HCEC 1CT (cell line): ENCODE measurements around the gene PSMA2.
"Not testable (repeated sequence)": the region's sequence is repeated elsewhere in the genome, so short reads cannot be mapped to it uniquely, and the experiment has no call there.

Experiments used
- DNase-seq: peaks from one replicate; pipeline ENCODE4 v3.0.0-alpha.2; 2017

The PSMA2 gene

GRCh38 chr7:42900842-42901241 is 31.1 kb downstream of the PSMA2 start:
- DNase-seq = no peak

- no peak for DNase-seq
Observed at GRCh38 chr7:42893346-42894240, 38.4 kb downstream of the PSMA2 start.

GRCh38 chr7:42886893-42887505 is 45.0 kb downstream of the PSMA2 start:
- no peak for DNase-seq

GRCh38 chr7:42886129-42886528 is 45.8 kb downstream of the PSMA2 start:
- DNase-seq = peak; percentile 22

GRCh38 chr7:42885183-42885582 is 46.8 kb downstream of the PSMA2 start:
- DNase-seq = not testable (repeated sequence)

DNA sequence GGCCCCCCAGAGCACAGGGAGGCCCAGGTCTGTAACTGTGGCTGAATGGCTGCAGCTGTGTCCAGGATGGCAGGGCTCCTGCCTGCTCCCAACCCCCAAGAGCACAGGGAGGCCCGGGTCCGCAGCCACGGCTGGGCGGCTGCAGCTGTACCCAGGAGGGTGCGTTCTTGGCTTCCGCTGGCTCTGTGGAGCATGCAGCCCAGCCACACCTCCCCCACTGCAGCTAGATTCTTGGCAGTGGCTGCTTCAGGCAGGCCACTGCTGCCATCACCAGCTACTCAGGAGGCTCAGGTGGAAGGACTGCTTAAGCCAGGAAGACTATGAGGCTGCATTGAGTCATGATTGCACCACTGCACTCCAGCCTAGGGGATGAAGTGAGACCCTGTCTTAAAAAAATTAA is 48.0 kb downstream of the PSMA2 start:
- DNase-seq = peak; percentile 6

DNA sequence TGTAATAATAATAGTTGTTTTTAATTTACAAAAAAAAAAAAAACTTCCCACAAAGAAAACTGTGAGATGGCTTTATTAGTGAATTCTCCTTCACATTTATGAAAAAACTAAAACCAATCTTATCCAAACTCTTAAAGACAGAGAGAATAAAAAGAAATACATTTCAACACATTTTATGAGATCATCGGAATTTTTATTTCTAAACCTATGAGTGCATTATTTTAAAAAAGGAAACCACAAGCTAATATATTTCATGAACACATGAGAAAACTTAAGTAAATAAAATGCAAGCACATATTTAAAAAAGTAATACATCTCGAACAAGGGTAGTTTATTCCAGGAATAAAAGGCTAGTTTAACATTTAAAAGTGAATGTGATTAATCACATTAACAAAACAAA is 51.6 kb downstream of the PSMA2 start:
- DNase-seq = peak; percentile 3

DNA sequence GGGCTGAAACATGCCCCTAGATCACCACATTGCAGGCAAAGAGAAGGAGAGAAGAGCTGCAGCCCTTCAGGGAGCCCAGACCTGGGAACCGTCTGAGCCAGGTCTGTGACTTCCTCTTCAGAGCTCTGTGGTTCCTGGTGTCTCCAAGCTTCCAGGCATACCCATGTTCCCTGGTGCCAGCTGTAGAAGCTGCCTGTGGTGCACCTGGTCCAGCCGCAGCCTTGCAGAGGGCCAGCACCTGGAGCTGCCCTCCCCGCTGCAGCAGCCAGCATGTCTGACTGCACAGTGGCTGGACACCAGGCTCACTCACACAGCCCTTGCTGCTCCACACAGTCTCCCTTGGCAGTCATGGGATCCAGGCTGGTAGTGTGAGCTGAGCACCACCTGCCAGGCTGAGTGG is 53.7 kb downstream of the PSMA2 start:
- no peak for DNase-seq

DNA sequence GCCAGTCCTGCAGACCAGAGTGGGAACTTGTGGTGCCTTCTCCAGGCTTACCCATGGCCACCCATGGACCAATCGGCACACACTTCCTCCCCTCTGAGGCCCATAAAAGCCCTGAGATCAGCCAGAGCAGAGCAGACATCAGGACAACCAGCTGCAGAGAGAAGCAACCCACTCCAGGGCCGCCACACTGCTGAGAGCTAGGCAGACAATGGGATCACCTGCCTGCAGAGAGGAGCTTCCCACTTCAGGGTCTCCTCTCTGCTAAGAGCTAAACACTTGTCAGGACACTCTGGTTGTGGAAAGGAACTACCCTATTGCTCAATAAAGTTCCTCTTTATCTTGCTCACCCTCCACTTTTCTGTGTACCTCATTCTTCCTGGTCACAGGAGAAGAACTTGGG is 54.1 kb downstream of the PSMA2 start:
- DNase-seq = no peak

- DNase-seq = peak; percentile 55
Observed at GRCh38 chr7:42876182-42877068, 55.5 kb downstream of the PSMA2 start.

GRCh38 chr7:42869131-42870020 is 62.6 kb downstream of the PSMA2 start:
- no peak for DNase-seq

- DNase-seq = no peak
Observed at GRCh38 chr7:42868480-42868879, 63.5 kb downstream of the PSMA2 start.
